ENCODE data around the gene CHAF1B. TPM values are rescaled to one million over a fixed set of nuclear protein-coding genes. Genes with fewer than 3 reads are reported as not detected.

CHAF1B gene
- total RNA-seq, 1 donor from 2014 or later, result 3.6 TPM

GRCh38 chr21:36461277-36461917 is 76.2 kb downstream of the CHAF1B start:
- Histone ChIP-seq H3K27me3 (ENCODE audit: control insufficient read depth, insufficient read depth, low read length) (no peaks in the 10 kb centered on the region), H3K4me3 (ENCODE audit: low read depth, low read length) (no peak overlapping the region), H3K36me3 (ENCODE audit: control insufficient read depth, insufficient read depth, low read length) (no peaks in the 10 kb centered on the region)
- TF ChIP-seq CTCF (IDR thresholded peaks at IDR 0.05; ENCODE audit: insufficient read depth, low read length, poor library complexity, severe bottlenecking), result no peak
- DNase-seq (ENCODE audit: low read depth), result no peak

GRCh38 chr21:36461918-36462486 is 76.8 kb downstream of the CHAF1B start:
- no peak overlapping the region for H3K4me3 ChIP-seq (ENCODE audit: low read depth, low read length)
- DNase-seq (ENCODE audit: low read depth), result no peak
- H3K27me3 ChIP-seq (ENCODE audit: control insufficient read depth, insufficient read depth, low read length), result no peaks in the 10 kb centered on the region
- no peak for TF ChIP-seq CTCF (IDR thresholded peaks at IDR 0.05; ENCODE audit: insufficient read depth, low read length, poor library complexity, severe bottlenecking)
- H3K36me3 ChIP-seq (ENCODE audit: control insufficient read depth, insufficient read depth, low read length), result no peaks in the 10 kb centered on the region

GRCh38 chr21:36463204-36463603 is 78.0 kb downstream of the CHAF1B start:
- no peaks in the 10 kb centered on the region for H3K27me3 ChIP-seq (ENCODE audit: control insufficient read depth, insufficient read depth, low read length)
- TF ChIP-seq CTCF (IDR thresholded peaks at IDR 0.05; ENCODE audit: insufficient read depth, low read length, poor library complexity, severe bottlenecking), result no peak
- H3K4me3 ChIP-seq (ENCODE audit: low read depth, low read length), result no peak overlapping the region
- DNase-seq (ENCODE audit: low read depth), result no peak
- H3K36me3 ChIP-seq (ENCODE audit: control insufficient read depth, insufficient read depth, low read length), result no peaks in the 10 kb centered on the region

GRCh38 chr21:36463991-36464390 is 78.8 kb downstream of the CHAF1B start:
- DNase-seq (ENCODE audit: low read depth), result no peak
- no peaks in the 10 kb centered on the region for H3K36me3 ChIP-seq (ENCODE audit: control insufficient read depth, insufficient read depth, low read length)
- TF ChIP-seq CTCF (IDR thresholded peaks at IDR 0.05; ENCODE audit: insufficient read depth, low read length, poor library complexity, severe bottlenecking), result no peak
- no peaks in the 10 kb centered on the region for H3K27me3 ChIP-seq (ENCODE audit: control insufficient read depth, insufficient read depth, low read length)
- no peak overlapping the region for H3K4me3 ChIP-seq (ENCODE audit: low read depth, low read length)

GRCh38 chr21:36464590-36464989 is 79.4 kb downstream of the CHAF1B start:
- no peaks in the 10 kb centered on the region for H3K27me3 ChIP-seq (ENCODE audit: control insufficient read depth, insufficient read depth, low read length)
- TF ChIP-seq CTCF (IDR thresholded peaks at IDR 0.05; ENCODE audit: insufficient read depth, low read length, poor library complexity, severe bottlenecking), result no peak

GRCh38 chr21:36465478-36465877 is 80.3 kb downstream of the CHAF1B start:
- no peak for TF ChIP-seq CTCF (IDR thresholded peaks at IDR 0.05; ENCODE audit: insufficient read depth, low read length, poor library complexity, severe bottlenecking)
- Histone ChIP-seq H3K4me3 (ENCODE audit: low read depth, low read length) (no peak overlapping the region), H3K36me3 (ENCODE audit: control insufficient read depth, insufficient read depth, low read length) (no peaks in the 10 kb centered on the region), H3K27me3 (ENCODE audit: control insufficient read depth, insufficient read depth, low read length) (no peaks in the 10 kb centered on the region)
- DNase-seq (ENCODE audit: low read depth), result no peak

More at GRCh38 chr21:36464590-36464989, 79.4 kb downstream of the CHAF1B start:
- Histone ChIP-seq H3K4me3 (ENCODE audit: low read depth, low read length) (no peak overlapping the region), H3K36me3 (ENCODE audit: control insufficient read depth, insufficient read depth, low read length) (no peaks in the 10 kb centered on the region)
- no peak for DNase-seq (ENCODE audit: low read depth)
